NCI-H1930 (cell line): ENCODE measurements around the gene ATXN7L2.
A peak's percentile ranks its signal among the peaks of the same experiment; 100 is the strongest.

ENCODE experiments used
- DNase-seq, 2 experiments: peaks; one replicate each; lab custom pipeline; 2025; lab: John Stamatoyannopoulos, UW

Gene ATXN7L2

DNA sequence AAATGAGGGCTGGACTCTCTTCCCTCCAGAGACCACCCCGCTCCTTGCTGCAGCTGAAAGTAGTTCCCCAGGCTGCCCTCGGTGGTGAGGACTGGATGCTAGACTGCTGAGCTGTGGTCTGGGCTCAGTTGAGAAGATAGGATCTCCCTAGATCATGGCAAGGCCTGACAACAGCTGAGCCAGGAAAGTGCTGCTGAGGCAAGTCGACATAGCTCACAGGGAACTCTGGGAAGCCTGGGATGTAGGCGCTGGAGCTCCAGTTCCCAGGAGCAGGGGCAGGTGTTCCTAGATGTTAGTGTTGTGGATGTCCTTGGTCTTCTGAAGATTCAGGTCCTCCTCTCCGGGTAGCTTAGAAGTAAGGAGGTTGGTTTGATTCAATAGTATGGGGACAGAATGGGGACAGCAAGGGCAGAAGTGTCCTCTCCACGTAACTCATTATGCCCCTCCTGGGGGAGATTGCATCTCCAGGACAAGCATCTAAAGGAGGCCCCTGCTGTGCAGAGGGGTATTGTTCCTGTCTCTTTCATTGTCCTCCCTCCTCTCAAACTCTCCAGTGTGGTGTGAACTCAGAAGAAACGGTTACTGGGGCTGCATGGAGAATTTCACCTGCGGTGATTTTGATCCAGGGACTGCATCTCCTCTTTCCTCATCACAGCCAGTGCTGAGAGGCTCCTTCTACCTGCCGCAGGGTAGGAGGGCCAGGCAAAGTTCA is 13.9 kb downstream of the ATXN7L2 start:
- no peak for DNase-seq

- DNase-seq, result no peak
Observed at GRCh38 chr1:109498161-109498801, 14.6 kb downstream of the ATXN7L2 start.

DNA sequence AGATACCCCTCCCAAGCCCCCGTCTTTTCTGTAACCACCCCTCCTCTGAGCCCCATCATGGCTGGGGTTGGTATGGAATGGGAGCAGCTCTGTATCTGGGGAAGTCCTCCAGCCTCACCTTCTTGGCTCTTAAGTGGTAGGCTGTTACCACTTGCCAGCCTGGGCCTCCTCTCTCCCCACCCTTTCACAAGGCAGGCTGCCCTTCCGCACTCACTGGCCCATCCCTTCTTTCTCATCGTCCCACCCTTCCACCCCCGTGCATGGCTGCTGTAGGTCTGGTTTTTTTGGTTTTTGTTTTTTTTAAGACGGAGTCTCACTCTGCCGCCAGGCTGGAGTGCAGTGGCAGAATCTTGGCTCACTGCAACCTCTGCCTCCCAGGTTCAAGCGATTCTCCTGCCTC is 15.4 kb downstream of the ATXN7L2 start:
- DNase-seq, result no peak

- no peak for DNase-seq
Observed at GRCh38 chr1:109499661-109500536, 16.2 kb downstream of the ATXN7L2 start.

- no peak for DNase-seq
Observed at GRCh38 chr1:109500941-109501381, 17.3 kb downstream of the ATXN7L2 start.

- no peak for DNase-seq
Observed at GRCh38 chr1:109501644-109502363, 18.1 kb downstream of the ATXN7L2 start.

DNA sequence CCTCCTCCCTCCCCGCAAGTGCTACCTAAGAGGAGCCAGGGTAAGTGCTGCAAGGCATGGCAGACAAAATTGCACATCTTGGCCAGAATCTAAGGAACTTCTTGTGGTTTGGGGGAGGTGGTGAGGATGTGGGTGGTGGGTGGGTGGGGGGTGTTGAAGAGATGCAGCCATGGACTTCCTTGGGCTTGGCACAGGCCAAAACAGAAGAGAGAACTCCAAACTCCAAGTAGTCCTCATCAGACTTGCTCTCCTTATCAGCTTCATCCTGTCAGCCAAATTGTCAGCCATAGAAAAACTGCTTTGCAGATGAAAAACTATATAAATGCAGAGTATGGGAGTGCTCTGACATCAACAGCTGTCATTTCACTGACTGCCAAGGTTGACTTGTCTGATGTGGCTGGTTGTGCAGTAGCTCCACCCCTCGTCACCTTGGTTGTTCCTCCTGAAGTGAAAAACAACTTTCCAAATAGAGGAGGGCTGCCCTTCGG is 18.7 kb downstream of the ATXN7L2 start:
- DNase-seq, result no peak

DNA sequence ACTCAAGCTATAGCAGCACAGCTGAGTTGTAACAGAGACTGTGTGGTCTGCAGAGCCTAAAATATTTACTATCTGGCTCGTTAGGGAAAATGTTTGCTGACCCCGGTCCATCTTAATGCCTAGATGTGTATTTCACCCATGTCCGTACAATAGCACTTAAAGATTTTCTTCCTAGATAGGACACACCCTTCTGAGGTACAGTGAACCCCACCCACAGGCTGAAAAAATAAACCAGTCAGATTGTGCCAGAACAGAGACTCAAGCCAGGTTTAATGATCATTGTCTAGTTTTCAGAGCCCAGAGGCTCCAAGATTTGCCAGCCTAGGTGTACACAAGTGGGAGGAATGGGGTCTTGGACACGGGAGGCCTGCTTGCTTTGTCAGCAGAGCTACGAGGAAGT is 20.2 kb downstream of the ATXN7L2 start:
- DNase-seq, result no peak

DNA sequence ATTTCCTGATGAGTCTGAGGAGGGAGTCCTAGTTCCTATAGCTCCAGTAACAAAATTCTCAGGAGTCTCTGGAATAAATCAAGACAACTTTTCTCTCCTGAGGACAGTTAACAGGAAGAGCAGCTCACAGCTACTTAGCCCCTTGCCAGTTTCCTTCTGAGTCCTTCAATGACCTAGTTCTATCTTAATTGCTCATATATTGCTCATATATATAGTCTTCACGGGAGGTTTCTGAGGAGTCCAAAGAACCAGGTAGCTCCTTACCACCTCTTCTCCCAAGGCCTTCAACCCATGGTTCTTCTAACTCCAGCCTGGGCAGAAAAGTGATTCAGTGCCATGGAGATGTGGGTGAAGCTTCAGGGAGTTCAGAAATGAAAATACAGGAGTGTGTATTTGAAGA is 21.3 kb downstream of the ATXN7L2 start:
- no peak for DNase-seq

- no peak for DNase-seq
Observed at GRCh38 chr1:109508001-109508872, 24.5 kb downstream of the ATXN7L2 start.

DNA sequence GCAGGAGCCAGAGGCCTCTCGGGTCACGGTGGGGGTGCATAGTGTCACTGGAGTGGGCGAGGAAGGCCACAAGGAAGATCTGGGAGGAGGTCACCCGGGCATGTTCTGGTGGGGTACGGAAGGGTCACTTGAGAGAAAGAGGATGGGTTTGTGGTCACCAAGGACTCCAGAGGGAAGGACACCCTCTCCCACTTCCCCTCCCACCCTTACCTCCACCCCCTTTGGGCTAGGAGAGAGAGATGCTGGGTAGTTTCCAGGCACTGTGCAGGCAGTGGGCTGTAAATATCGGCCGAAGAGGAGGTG is 25.1 kb downstream of the ATXN7L2 start:
- DNase-seq, result no peak

DNA sequence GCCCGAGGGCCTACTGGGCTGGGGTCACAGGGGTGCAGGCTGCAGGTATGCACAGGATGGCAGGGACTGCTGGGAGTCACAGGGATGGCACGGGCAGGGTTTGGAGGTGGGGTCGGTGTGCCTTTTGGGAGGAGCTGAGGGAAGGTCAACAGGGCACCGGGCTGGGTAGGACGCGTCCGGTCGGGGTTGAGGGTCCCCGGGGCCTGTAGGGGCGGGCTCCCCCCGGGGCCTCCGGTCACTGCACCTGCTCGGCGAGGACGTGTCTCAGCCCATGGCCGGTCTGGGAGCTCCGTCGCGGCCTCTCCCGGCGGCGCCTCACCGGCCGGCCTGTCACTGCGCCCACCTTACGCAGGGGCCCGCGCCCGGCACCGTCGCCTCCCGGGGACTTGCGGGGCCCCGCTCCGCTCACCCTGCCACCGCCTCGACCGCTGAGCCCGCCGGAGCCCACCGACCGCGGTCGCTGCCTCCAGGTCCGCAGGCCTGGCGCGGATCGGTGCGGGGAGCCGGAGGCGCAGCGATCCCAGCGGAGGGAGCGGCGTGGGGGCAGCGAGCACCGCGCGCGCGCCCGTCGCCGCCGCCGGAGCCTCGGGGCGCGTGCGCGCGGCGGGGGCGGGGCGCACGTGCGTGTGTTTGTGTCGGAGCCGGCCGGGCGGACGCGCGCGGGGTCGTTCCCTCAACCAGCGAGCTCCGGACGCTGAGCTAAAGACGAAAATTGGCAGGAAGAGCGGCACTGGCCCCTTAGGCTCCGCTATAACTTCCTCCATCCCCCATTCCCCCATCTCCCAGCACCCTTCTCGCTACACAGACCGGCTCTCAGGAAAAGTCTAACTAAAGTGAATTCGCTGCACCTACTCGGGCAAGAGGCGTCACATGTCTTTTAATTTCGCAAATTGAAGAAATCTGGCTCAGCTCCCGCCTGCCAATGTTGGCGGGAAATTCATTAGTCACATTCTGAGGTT is 25.8 kb downstream of the ATXN7L2 start, which contains the start of gene AMIGO1:
Gene AMIGO1 (minus strand): TSS at position 552 of the 959 bp plus-strand sequence. CDS start 815 bp downstream, outside the sequence.
- peak in 1 of 2 experiments; percentile 36 for DNase-seq

GRCh38 chr1:109513110-109513710 is 29.5 kb downstream of the ATXN7L2 start:
- no peak for DNase-seq

DNA sequence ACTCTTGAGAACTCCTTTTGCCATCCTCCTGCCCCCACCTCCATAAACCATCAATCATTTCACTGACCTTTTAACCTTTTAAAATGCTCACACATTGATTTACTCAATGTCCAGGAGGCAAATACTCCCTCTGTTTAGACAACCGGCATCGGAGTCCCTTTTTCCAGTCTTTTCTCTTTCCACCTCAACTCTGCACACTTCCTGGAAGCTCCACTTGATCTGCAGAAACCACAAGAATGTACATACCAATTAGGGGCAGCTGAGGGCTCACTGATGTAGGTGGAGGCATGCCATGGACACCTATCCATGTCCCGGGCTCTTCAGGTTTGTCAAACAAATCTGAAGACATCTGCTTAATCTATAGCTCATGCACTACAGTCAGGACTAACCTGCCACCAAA is 31.1 kb downstream of the ATXN7L2 start:
- DNase-seq, result no peak

- DNase-seq, result no peak
Observed at GRCh38 chr1:109516872-109517271, 33.2 kb downstream of the ATXN7L2 start.

DNA sequence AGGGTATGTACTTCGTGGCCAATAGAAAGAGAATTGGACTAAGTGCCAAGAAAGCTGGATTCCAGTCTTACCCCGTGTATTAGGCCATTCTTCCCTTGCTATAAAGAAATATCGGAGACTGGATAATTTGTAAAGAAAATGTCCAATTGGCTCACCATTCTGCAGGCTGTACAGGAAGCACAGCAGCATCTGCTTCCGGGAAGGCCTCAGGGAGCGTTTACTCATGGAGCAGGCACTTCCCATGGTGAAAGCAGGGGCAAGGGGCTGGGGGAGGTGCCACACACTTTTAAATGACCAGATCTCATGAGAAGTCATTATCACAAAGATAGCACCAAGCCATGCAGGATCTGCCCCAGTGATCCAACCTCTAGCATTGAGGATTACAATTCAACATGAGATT is 33.6 kb downstream of the ATXN7L2 start:
- DNase-seq, result no peak

GRCh38 chr1:109521002-109521951 is 37.6 kb downstream of the ATXN7L2 start:
- no peak for DNase-seq

DNA sequence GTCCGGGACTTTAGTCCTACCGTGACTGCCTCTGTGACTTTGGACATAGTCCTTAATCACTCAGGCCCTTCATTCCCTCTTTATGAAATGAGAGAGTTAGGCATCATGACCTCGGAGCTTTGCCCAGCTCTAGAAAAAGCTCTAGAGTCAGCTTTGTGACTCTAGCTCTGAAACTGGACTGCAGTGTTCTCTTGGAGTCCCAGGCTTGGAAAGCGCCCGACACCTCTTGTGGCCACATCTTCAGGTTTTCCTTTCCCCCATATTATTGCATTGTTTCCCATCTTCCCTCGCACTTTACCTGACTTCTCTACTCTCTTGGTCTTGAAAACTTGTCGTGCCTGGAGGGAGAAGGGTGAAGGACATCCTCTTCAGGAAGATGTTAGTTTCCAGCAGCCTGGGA is 38.3 kb downstream of the ATXN7L2 start:
- DNase-seq, result no peak
